Measurements from ENCODE around the gene WFIKKN1. TPM values are rescaled to one million over a fixed set of nuclear protein-coding genes. Genes with fewer than 3 reads are reported as not detected.

WFIKKN1 gene
- 0.10 to 0.23 TPM (median 0.18 TPM) in 5 replicates for total RNA-seq (2022; extraction: Qiagen RNA extraction)

GRCh38 chr16:630815-631405, at the start of gene WFIKKN1:
WFIKKN1 (plus strand) TSS chr16:630985; CDS start chr16:631254, 269 bp downstream.

GRCh38 chr16:589658-590187, 41.1 kb upstream of the WFIKKN1 start, which contains the start of gene RAB40C:
RAB40C (plus strand) TSS chr16:590066; CDS start chr16:590292, 226 bp downstream.

GRCh38 chr16:636206-637080, 5.7 kb downstream of the WFIKKN1 start, which contains the start of gene METTL26:
METTL26 (minus strand) TSS chr16:636305; CDS start chr16:636290, 15 bp downstream.

DNA sequence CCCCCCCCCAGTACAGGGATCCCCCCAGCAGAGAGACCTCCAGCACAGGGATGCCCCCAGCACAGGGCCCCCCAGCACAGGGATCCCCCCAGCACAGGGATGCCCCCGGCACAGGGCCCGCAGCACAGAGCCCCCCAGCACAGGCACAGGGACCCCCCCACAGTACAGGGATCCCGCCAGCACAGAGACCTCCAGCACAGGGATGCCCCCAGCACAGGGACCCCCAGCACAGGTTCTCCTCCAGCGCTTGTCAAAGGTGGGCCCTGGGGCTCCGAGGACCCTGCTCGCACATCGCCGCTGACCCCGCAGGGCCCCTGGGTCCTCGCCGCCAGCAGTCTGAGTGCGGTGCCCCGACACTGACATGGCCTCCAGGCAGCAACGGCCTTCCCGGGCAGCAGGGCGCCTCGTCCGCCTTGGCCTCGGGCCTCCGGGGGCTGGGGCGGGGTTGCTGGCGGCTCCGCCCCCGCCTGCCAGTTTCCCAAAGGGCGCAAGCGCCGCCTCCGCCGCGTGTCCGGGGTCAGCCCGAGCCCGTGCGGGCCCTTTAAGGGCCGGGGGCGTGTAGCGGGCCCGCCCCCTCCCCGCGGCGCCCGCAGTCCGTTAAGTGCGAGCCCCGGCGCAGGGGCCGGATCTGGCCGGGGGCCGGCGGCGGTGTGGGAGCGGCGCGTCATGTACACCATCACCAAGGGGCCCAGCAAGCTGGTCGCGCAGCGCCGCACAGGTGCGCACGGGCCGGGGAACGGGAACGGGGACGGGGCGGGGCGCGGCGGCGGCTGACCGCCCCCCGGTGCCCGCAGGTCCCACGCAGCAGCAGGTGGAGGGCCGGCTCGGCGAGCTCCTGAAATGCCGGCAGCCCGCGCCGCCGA, 10.8 kb downstream of the WFIKKN1 start, which contains the start of gene MCRIP2:
TSS of gene MCRIP2 (plus strand) at position 503 of the 863 bp plus-strand sequence. CDS start at position 667, 164 bp downstream.

GRCh38 chr16:648781-649589, 18.2 kb downstream of the WFIKKN1 start, which contains the start of gene WDR90:
WDR90 (plus strand) TSS chr16:649365; CDS start chr16:649417, 52 bp downstream.

DNA sequence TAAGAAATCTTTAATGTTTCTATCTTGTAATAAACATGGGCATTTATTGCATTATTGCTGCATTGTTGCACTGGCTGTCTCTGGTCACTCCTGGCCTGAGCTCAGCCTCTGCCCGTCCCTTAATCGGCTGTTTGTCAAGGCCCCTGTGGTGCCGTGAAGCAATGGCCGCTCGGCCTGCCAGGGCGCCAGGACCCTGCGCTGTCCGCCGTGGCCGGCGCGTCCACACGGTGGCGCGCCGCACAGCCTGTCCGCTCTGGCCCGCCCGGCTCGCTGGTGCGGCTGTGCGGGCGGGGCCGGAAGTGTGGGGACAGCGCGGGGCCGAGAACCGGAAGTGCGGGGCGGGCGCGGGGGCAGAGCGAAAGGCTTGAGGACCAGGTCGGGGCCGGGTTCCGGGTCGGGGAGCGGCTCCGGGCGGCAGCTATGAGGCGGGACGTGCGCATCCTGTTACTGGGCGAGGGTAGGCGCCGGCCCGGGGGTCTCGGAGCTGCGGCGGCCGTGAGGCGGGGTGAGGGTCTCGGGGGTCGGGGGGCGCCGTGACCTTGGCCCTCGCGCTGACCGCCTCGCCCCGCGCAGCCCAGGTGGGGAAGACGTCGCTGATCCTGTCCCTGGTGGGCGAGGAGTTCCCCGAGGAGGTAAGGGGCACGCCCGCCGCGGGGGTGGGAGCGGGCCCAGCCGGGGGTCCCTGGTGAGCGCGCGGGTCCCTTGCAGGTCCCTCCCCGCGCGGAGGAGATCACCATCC, 37.2 kb downstream of the WFIKKN1 start, which contains the start of gene RHOT2:
TSS of gene RHOT2 (plus strand) at position 353 of the 739 bp plus-strand sequence. CDS start at position 421, 68 bp downstream.

DNA sequence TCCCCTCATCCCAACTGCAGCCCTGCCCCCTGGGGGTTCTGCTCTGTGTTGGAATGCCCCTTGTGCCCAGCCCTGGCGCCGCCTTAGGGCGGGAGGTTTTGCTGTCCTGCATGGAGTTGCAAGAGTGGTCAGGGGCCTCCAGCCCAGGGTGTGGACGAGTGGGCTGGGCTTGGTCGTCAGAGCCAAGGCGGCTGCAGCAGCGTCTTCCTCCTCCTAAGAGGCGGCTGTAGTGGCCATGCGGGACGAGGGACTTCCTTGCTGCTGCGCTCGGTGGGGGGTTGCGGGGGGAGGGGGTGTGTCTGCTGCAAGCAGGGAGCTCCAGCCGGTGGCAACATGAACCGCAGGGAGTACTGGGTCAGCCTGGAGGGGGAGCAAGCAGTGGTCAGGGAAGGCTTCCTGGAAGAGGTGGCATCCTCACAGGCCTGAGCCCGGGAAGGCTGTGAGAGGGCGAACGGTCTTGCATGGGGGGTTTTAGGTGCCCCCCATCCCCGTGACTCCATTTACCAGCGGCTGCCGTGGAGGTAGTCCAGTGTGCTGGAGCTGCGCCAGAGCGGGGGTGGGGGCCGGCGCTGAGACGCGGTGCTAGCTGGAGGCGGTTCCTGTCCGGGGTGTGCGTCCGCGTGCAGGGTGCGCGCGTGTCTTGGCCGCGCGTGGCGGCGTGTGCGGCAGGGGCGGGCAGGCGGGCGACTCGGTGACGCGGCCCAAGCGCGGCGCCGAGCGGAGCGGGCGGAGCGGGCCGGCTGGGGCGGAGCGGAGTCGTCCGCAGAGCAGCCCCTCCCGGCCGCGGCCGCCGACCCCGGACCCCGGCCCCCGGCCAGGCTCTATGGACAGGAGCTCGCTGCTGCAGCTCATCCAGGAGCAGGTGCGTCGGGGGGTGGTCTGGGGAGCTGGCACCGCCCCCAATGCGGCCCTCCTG, 44.4 kb downstream of the WFIKKN1 start, which contains the start of gene RHBDL1:
TSS of gene RHBDL1 (plus strand) at position 704 of the 916 bp plus-strand sequence. CDS start at position 824, 120 bp downstream.

GRCh38 chr16:679814-680624, 49.2 kb downstream of the WFIKKN1 start, which contains the start of gene STUB1:
STUB1 (plus strand) TSS chr16:680410; CDS start chr16:680526, 116 bp downstream.

Other genes starting within 250 kb of the WFIKKN1 start
- gene PGAP6, start 249.0 kb upstream of the WFIKKN1 start, total RNA-seq (2022; extraction: Qiagen RNA extraction): 29.5 to 37.7 TPM (median 32.3 TPM) in 5 replicates
- 259 to 426 TPM (median 418 TPM) in 5 replicates for gene NME4, start 233.8 kb upstream of the WFIKKN1 start, total RNA-seq (2022; extraction: Qiagen RNA extraction)
- 22.5 to 29.1 TPM (median 26.7 TPM) in 5 replicates for gene DECR2, start 229.1 kb upstream of the WFIKKN1 start, total RNA-seq (2022; extraction: Qiagen RNA extraction)
- 24.7 to 28.6 TPM (median 27.8 TPM) in 5 replicates for gene RAB11FIP3, start 205.3 kb upstream of the WFIKKN1 start, total RNA-seq (2022; extraction: Qiagen RNA extraction)
- gene CAPN15, start 103.3 kb upstream of the WFIKKN1 start, total RNA-seq (2022; extraction: Qiagen RNA extraction): 50.9 to 69.7 TPM (median 68.7 TPM) in 5 replicates
- 0.14 to 0.22 TPM (median 0.16 TPM) in 5 replicates for gene PRR35, start 70.6 kb upstream of the WFIKKN1 start, total RNA-seq (2022; extraction: Qiagen RNA extraction)
- 0.17 to 0.32 TPM (median 0.23 TPM) in 5 replicates for gene NHLRC4, start 64.0 kb upstream of the WFIKKN1 start, total RNA-seq (2022; extraction: Qiagen RNA extraction)
- 30.4 to 41.6 TPM (median 38.8 TPM) in 5 replicates for gene PIGQ, start 61.0 kb upstream of the WFIKKN1 start, total RNA-seq (2022; extraction: Qiagen RNA extraction)
- 14.8 to 19.3 TPM (median 17.6 TPM) in 5 replicates for gene RAB40C, start 40.9 kb upstream of the WFIKKN1 start, total RNA-seq (2022; extraction: Qiagen RNA extraction)
- 63.7 to 140 TPM (median 135 TPM) in 5 replicates for gene METTL26, start 5.3 kb downstream of the WFIKKN1 start, total RNA-seq (2022; extraction: Qiagen RNA extraction)
- gene MCRIP2, start 10.8 kb downstream of the WFIKKN1 start, total RNA-seq (2022; extraction: Qiagen RNA extraction): 18.5 to 43.3 TPM (median 40.9 TPM) in 5 replicates
- 18.5 to 27.3 TPM (median 24.3 TPM) in 5 replicates for gene WDR90, start 18.4 kb downstream of the WFIKKN1 start, total RNA-seq (2022; extraction: Qiagen RNA extraction)
- 70.8 to 97.1 TPM (median 87.4 TPM) in 5 replicates for gene RHOT2, start 37.1 kb downstream of the WFIKKN1 start, total RNA-seq (2022; extraction: Qiagen RNA extraction)
- gene RHBDL1, start 44.7 kb downstream of the WFIKKN1 start, total RNA-seq (2022; extraction: Qiagen RNA extraction): 0.63 to 1.6 TPM (median 1.1 TPM) in 5 replicates
- gene STUB1, start 49.4 kb downstream of the WFIKKN1 start, total RNA-seq (2022; extraction: Qiagen RNA extraction): 79.2 to 127 TPM (median 122 TPM) in 5 replicates
- gene JMJD8, start 53.3 kb downstream of the WFIKKN1 start, total RNA-seq (2022; extraction: Qiagen RNA extraction): 73.2 to 80.1 TPM (median 77.6 TPM) in 5 replicates
- 5.3 to 6.9 TPM (median 6.1 TPM) in 5 replicates for gene WDR24, start 59.4 kb downstream of the WFIKKN1 start, total RNA-seq (2022; extraction: Qiagen RNA extraction)
- gene FBXL16, start 74.8 kb downstream of the WFIKKN1 start, total RNA-seq (2022; extraction: Qiagen RNA extraction): 11.9 to 16.3 TPM (median 12.7 TPM) in 5 replicates
- 58.6 to 221 TPM (median 196 TPM) in 5 replicates for gene METRN, start 84.1 kb downstream of the WFIKKN1 start, total RNA-seq (2022; extraction: Qiagen RNA extraction)
- 23.4 to 64.7 TPM (median 56.5 TPM) in 5 replicates for gene ANTKMT, start 90.2 kb downstream of the WFIKKN1 start, total RNA-seq (2022; extraction: Qiagen RNA extraction)
- gene CCDC78, start 95.5 kb downstream of the WFIKKN1 start, total RNA-seq (2022; extraction: Qiagen RNA extraction): 5.0 to 6.3 TPM (median 5.8 TPM) in 5 replicates
- 16.0 to 19.2 TPM (median 18.8 TPM) in 5 replicates for gene HAGHL, start 96.1 kb downstream of the WFIKKN1 start, total RNA-seq (2022; extraction: Qiagen RNA extraction)
- gene CIAO3, start 110.0 kb downstream of the WFIKKN1 start, total RNA-seq (2022; extraction: Qiagen RNA extraction): 25.8 to 31.1 TPM (median 27.7 TPM) in 5 replicates
- 2.5 to 4.0 TPM (median 3.1 TPM) in 5 replicates for gene MSLN, start 129.7 kb downstream of the WFIKKN1 start, total RNA-seq (2022; extraction: Qiagen RNA extraction)
- gene RPUSD1, start 157.4 kb downstream of the WFIKKN1 start, total RNA-seq (2022; extraction: Qiagen RNA extraction): 36.3 to 54.3 TPM (median 50.8 TPM) in 5 replicates
- 16.6 to 25.7 TPM (median 24.4 TPM) in 5 replicates for gene CHTF18, start 157.6 kb downstream of the WFIKKN1 start, total RNA-seq (2022; extraction: Qiagen RNA extraction)
- 0.14 TPM in 1 of 5 replicates, not detected in the others for gene GNG13, start 169.7 kb downstream of the WFIKKN1 start, total RNA-seq (2022; extraction: Qiagen RNA extraction)

Data from A549 treated with Hydrocortisone at 1 μM for 4 hours (cell line).